VCaP (cell line): ENCODE results near the gene EDNRB.
"Not testable (repeated sequence)": the region's sequence is repeated elsewhere in the genome, so short reads cannot be mapped to it uniquely, and the experiment has no call there.

Experiments used
- H3K27ac ChIP-seq: fragments of 450-650 bp; 2 replicates; pipeline ENCODE4 v1.5.1; 2017
- CTCF ChIP-seq: fragments of 450-650 bp; conservative IDR thresholded peaks from 2 replicates; pipeline ENCODE4 v1.5.1; 2017; ENCODE audit warnings: mild to moderate bottlenecking, moderate library complexity

EDNRB gene

GRCh38 chr13:77918391-77919245 lies at the start of gene EDNRB:
TSS of gene EDNRB (minus strand) at chr13:77918831. CDS start at chr13:77918573, 258 bp downstream.
- H3K27ac ChIP-seq = no peak within 1 kb of the TSS

GRCh38 chr13:77966671-77967070 lies 48.0 kb upstream of the EDNRB start:
- no peak overlapping the region for H3K27ac ChIP-seq
- TF ChIP-seq CTCF = no peak

More at GRCh38 chr13:77918391-77919245, at the start of gene EDNRB:
- no peak for TF ChIP-seq CTCF

- TF ChIP-seq CTCF = no peak
These were observed 34.1 kb upstream of the EDNRB start for GRCh38 chr13:77952737-77953136.

GRCh38 chr13:77952276-77952675 lies 33.6 kb upstream of the EDNRB start:
- no peak overlapping the region for H3K27ac ChIP-seq
- TF ChIP-seq CTCF = no peak

More at GRCh38 chr13:77952737-77953136, 34.1 kb upstream of the EDNRB start:
- no peak overlapping the region for H3K27ac ChIP-seq

GRCh38 chr13:77946522-77946921 lies 27.9 kb upstream of the EDNRB start:
- no peak for TF ChIP-seq CTCF
- no peak overlapping the region for H3K27ac ChIP-seq

GRCh38 chr13:77935063-77935462 lies 16.4 kb upstream of the EDNRB start:
- not testable (repeated sequence) for H3K27ac ChIP-seq

GRCh38 chr13:77930430-77930829 lies 11.8 kb upstream of the EDNRB start:
- TF ChIP-seq CTCF = no peak
- H3K27ac ChIP-seq = no peak overlapping the region

- no peak overlapping the region for H3K27ac ChIP-seq
- TF ChIP-seq CTCF = no peak
These were observed 10.3 kb upstream of the EDNRB start for GRCh38 chr13:77928909-77929308.
